Chondrocyte (in vitro differentiated cells): Measurements from ENCODE around the gene C13orf46. TPM values are rescaled to one million over a fixed set of nuclear protein-coding genes. Genes with fewer than 3 reads are reported as not detected.

Experiments used
- DNase-seq: peaks from one replicate; pipeline ENCODE4 v3.0.0; 2021; ENCODE audit warnings: mixed read lengths, low spot score
- H3K27ac Mint-ChIP-seq: one replicate; pipeline ENCODE4 v1.8.0; 2021; ENCODE audit warnings: mild to moderate bottlenecking, moderate library complexity, mixed read lengths; ENCODE audit not compliant: unreplicated experiment
- H3K27me3 Mint-ChIP-seq: 2 replicates; pipeline ENCODE4 v1.8.0; 2021; ENCODE audit warnings: low read depth, mixed read lengths
- H3K36me3 Mint-ChIP-seq: 2 replicates; pipeline ENCODE4 v1.8.0; 2021; ENCODE audit warnings: low read depth, mixed read lengths
- H3K4me1 Mint-ChIP-seq: 2 replicates; pipeline ENCODE4 v1.8.0; 2021; ENCODE audit warnings: low read depth, mild to moderate bottlenecking, mixed read lengths
- H3K4me3 Mint-ChIP-seq: one replicate; pipeline ENCODE4 v1.8.0; 2021; ENCODE audit warnings: mild to moderate bottlenecking, moderate library complexity, mixed read lengths; ENCODE audit not compliant: unreplicated experiment
- H3K9me3 Mint-ChIP-seq: 2 replicates; pipeline ENCODE4 v1.8.0; 2021; ENCODE audit warnings: low read depth, mixed read lengths
- CTCF ChIP-seq: fragments of 200-600 bp; sonication (generic); IDR thresholded peaks from 2 replicates; pipeline ENCODE4 v1.5.0; 2021; ENCODE audit warnings: antibody characterized with exemption, mild to moderate bottlenecking, moderate library complexity
- total RNA-seq: library from RNA; stranded (reverse); gene quantifications from 3 replicates; pipeline ENCODE4 v1.2.1, GENCODE V29; 2021

C13orf46 gene
- total RNA-seq, 1 donor from 2014 or later, result 2.2 TPM

- H3K9me3 Mint-ChIP-seq, result peaks cover 2% of the 10 kb centered on the region
- H3K27ac Mint-ChIP-seq, result no peak overlapping the region
- H3K4me3 Mint-ChIP-seq, result no peak overlapping the region
- no peaks in the 10 kb centered on the region for H3K36me3 Mint-ChIP-seq
- no peak for TF ChIP-seq CTCF
- no peaks in the 10 kb centered on the region for H3K27me3 Mint-ChIP-seq
- no peak for DNase-seq
- peaks cover 16% of the 10 kb centered on the region for H3K4me1 Mint-ChIP-seq
Observed at GRCh38 chr13:113938246-113938645, 35.6 kb downstream of the C13orf46 start.

- Mint-ChIP-seq H3K36me3 (no peaks in the 10 kb centered on the region), H3K27me3 (no peaks in the 10 kb centered on the region), H3K9me3 (peaks cover 3% of the 10 kb centered on the region), H3K4me1 (peaks cover 16% of the 10 kb centered on the region), H3K27ac (no peak overlapping the region), H3K4me3 (no peak overlapping the region)
- no peak for TF ChIP-seq CTCF
- peak; percentile 46 for DNase-seq
Observed at GRCh38 chr13:113937527-113938180, 36.2 kb downstream of the C13orf46 start.

- Mint-ChIP-seq H3K27ac (no peak overlapping the region), H3K4me1 (peaks cover 16% of the 10 kb centered on the region), H3K4me3 (no peak overlapping the region), H3K27me3 (no peaks in the 10 kb centered on the region), H3K36me3 (no peaks in the 10 kb centered on the region), H3K9me3 (peaks cover 3% of the 10 kb centered on the region)
- DNase-seq, result peak; percentile 52
- no peak for TF ChIP-seq CTCF
Observed at GRCh38 chr13:113937073-113937472, 36.8 kb downstream of the C13orf46 start.

GRCh38 chr13:113936166-113936965 lies 37.5 kb downstream of the C13orf46 start:
- H3K9me3 Mint-ChIP-seq, result peaks cover 3% of the 10 kb centered on the region
- no peak overlapping the region for H3K27ac Mint-ChIP-seq
- H3K36me3 Mint-ChIP-seq, result no peaks in the 10 kb centered on the region
- TF ChIP-seq CTCF, result no peak
- DNase-seq, result peak; percentile 35
- H3K4me3 Mint-ChIP-seq, result no peak overlapping the region
- no peaks in the 10 kb centered on the region for H3K27me3 Mint-ChIP-seq
- peaks cover 16% of the 10 kb centered on the region for H3K4me1 Mint-ChIP-seq

GRCh38 chr13:113935001-113935844 lies 38.7 kb downstream of the C13orf46 start:
- Mint-ChIP-seq H3K36me3 (no peaks in the 10 kb centered on the region), H3K9me3 (peaks cover 3% of the 10 kb centered on the region), H3K27ac (no peak overlapping the region), H3K4me1 (peaks cover 16% of the 10 kb centered on the region), H3K4me3 (no peak overlapping the region), H3K27me3 (no peaks in the 10 kb centered on the region)
- DNase-seq, result peak; percentile 61
- no peak for TF ChIP-seq CTCF
